K562 (cell line): Measurements from ENCODE around the gene CERS1. TPM values are rescaled to one million over a fixed set of nuclear protein-coding genes. Genes with fewer than 3 reads are reported as not detected.

ENCODE experiments used
- polyA plus RNA-seq, 8 experiments: library from polyadenylated mRNA; depleted of rRNA in 4 of 8; stranded (reverse) in 5 of 8; unstranded in 3 of 8; fragments of >200 nt; fragmentation: Nextera tagmentation in 2 of 8; fragmentation: Illumina TruSeq in 1 of 8; extraction: Ambion mirVana in 2 of 8; extraction: Trizol in 1 of 8; gene quantifications; 2 replicates each; pipeline versions ENCODE4 v1.2.1 to v1.2.3, GENCODE V29; 2011 to 2014; ENCODE audit warnings: inconsistent platforms in 1 of 8, missing spikeins in 1 of 8
- total RNA-seq, 7 experiments: library from RNA; depleted of rRNA in 6 of 7; stranded (reverse); fragments of >200 nt in 6 of 7; fragmentation: Illumina TruSeq in 2 of 7; extraction: Trizol in 2 of 7; gene quantifications; 2 replicates each; pipeline versions ENCODE4 v1.2.1 to v1.2.3, GENCODE V29; 2011 to 2021; ENCODE audit warnings: low replicate concordance in 1 of 7

The CERS1 gene
- total and polyA plus RNA-seq, 9 of the 15 experiments (the other 6 are each of a cell fraction or from before 2014, with no cell fraction given) = 0.33 to 1.5 (median 0.86) TPM; not detected in 2

Other genes with a start within 250 kb of the CERS1 start
Only the 7 nearest of the 10 such genes appear.
- not detected in 2 replicates for gene COMP, start 104.9 kb downstream of the CERS1 start, total RNA-seq (2014; rRNA removed)
- not detected in 2 replicates for gene COMP, start 104.9 kb downstream of the CERS1 start, total RNA-seq (2014; rRNA removed; fragmentation: Illumina TruSeq; extraction: Trizol)
- gene COMP, start 104.9 kb downstream of the CERS1 start, total RNA-seq (2015; rRNA removed; fragmentation: Illumina TruSeq; extraction: Trizol) = not detected in 2 replicates
- gene COMP, start 104.9 kb downstream of the CERS1 start, total RNA-seq (2021) = 0.07 TPM in 1 of 2 replicates, not detected in the other
- gene COMP, start 104.9 kb downstream of the CERS1 start, polyA plus RNA-seq (2011; rRNA removed) = not detected in 2 replicates
- gene COMP, start 104.9 kb downstream of the CERS1 start, polyA plus RNA-seq (2014; fragmentation: Illumina TruSeq; extraction: Trizol) = not detected in 2 replicates
- gene COMP, start 104.9 kb downstream of the CERS1 start, polyA plus RNA-seq (2014; fragmentation: Nextera tagmentation; extraction: Ambion mirVana) = not detected
- gene COMP, start 104.9 kb downstream of the CERS1 start, polyA plus RNA-seq (2014; rRNA removed) = not detected in 2 replicates
- gene UPF1, start 64.2 kb downstream of the CERS1 start, total RNA-seq (2014; rRNA removed) = 59.6 and 66.0 TPM in 2 replicates
- 24.6 and 27.9 TPM in 2 replicates for gene UPF1, start 64.2 kb downstream of the CERS1 start, total RNA-seq (2014; rRNA removed; fragmentation: Illumina TruSeq; extraction: Trizol)
- 27.8 and 31.1 TPM in 2 replicates for gene UPF1, start 64.2 kb downstream of the CERS1 start, total RNA-seq (2015; rRNA removed; fragmentation: Illumina TruSeq; extraction: Trizol)
- gene UPF1, start 64.2 kb downstream of the CERS1 start, total RNA-seq (2021) = 98.8 and 103 TPM in 2 replicates
- gene UPF1, start 64.2 kb downstream of the CERS1 start, polyA plus RNA-seq (2011; rRNA removed) = 21.5 and 44.9 TPM in 2 replicates
- 47.1 and 49.1 TPM in 2 replicates for gene UPF1, start 64.2 kb downstream of the CERS1 start, polyA plus RNA-seq (2014; fragmentation: Illumina TruSeq; extraction: Trizol)
- gene UPF1, start 64.2 kb downstream of the CERS1 start, polyA plus RNA-seq (2014; fragmentation: Nextera tagmentation; extraction: Ambion mirVana) = under 1 TPM; 0.34 to 0.71 TPM
- gene UPF1, start 64.2 kb downstream of the CERS1 start, polyA plus RNA-seq (2014; rRNA removed) = 36.5 and 40.7 TPM in 2 replicates
- gene COPE, start 23.2 kb upstream of the CERS1 start, total RNA-seq (2014; rRNA removed) = 239 and 305 TPM in 2 replicates
- gene COPE, start 23.2 kb upstream of the CERS1 start, total RNA-seq (2014; rRNA removed; fragmentation: Illumina TruSeq; extraction: Trizol) = 19.2 and 33.2 TPM in 2 replicates
- gene COPE, start 23.2 kb upstream of the CERS1 start, total RNA-seq (2015; rRNA removed; fragmentation: Illumina TruSeq; extraction: Trizol) = 130 and 147 TPM in 2 replicates
- gene COPE, start 23.2 kb upstream of the CERS1 start, total RNA-seq (2021) = 273 and 289 TPM in 2 replicates
- gene COPE, start 23.2 kb upstream of the CERS1 start, polyA plus RNA-seq (2011; rRNA removed) = 159 and 263 TPM in 2 replicates
- gene COPE, start 23.2 kb upstream of the CERS1 start, polyA plus RNA-seq (2014; fragmentation: Illumina TruSeq; extraction: Trizol) = 50.1 and 152 TPM in 2 replicates
- 10 to 100 TPM in 1 of 2 experiments, 1 to 10 TPM in 1; 5.8 to 18.3 TPM for gene COPE, start 23.2 kb upstream of the CERS1 start, polyA plus RNA-seq (2014; fragmentation: Nextera tagmentation; extraction: Ambion mirVana)
- 230 and 233 TPM in 2 replicates for gene COPE, start 23.2 kb upstream of the CERS1 start, polyA plus RNA-seq (2014; rRNA removed)
- 113 and 149 TPM in 2 replicates for gene DDX49, start 23.6 kb upstream of the CERS1 start, total RNA-seq (2014; rRNA removed)
- 26.2 and 45.7 TPM in 2 replicates for gene DDX49, start 23.6 kb upstream of the CERS1 start, total RNA-seq (2014; rRNA removed; fragmentation: Illumina TruSeq; extraction: Trizol)
- gene DDX49, start 23.6 kb upstream of the CERS1 start, total RNA-seq (2015; rRNA removed; fragmentation: Illumina TruSeq; extraction: Trizol) = 51.1 and 57.8 TPM in 2 replicates
- 78.9 and 88.6 TPM in 2 replicates for gene DDX49, start 23.6 kb upstream of the CERS1 start, total RNA-seq (2021)
- 35.6 and 43.2 TPM in 2 replicates for gene DDX49, start 23.6 kb upstream of the CERS1 start, polyA plus RNA-seq (2011; rRNA removed)
- gene DDX49, start 23.6 kb upstream of the CERS1 start, polyA plus RNA-seq (2014; fragmentation: Illumina TruSeq; extraction: Trizol) = 33.3 and 53.3 TPM in 2 replicates
- 1 to 10 TPM; 1.1 to 6.3 TPM for gene DDX49, start 23.6 kb upstream of the CERS1 start, polyA plus RNA-seq (2014; fragmentation: Nextera tagmentation; extraction: Ambion mirVana)
- 61.3 and 65.9 TPM in 2 replicates for gene DDX49, start 23.6 kb upstream of the CERS1 start, polyA plus RNA-seq (2014; rRNA removed)
- 4.2 and 6.8 TPM in 2 replicates for gene HOMER3, start 45.1 kb upstream of the CERS1 start, total RNA-seq (2014; rRNA removed)
- gene HOMER3, start 45.1 kb upstream of the CERS1 start, total RNA-seq (2014; rRNA removed; fragmentation: Illumina TruSeq; extraction: Trizol) = 1.2 and 1.3 TPM in 2 replicates
- 1.5 and 2.7 TPM in 2 replicates for gene HOMER3, start 45.1 kb upstream of the CERS1 start, total RNA-seq (2015; rRNA removed; fragmentation: Illumina TruSeq; extraction: Trizol)
- 3.4 and 4.1 TPM in 2 replicates for gene HOMER3, start 45.1 kb upstream of the CERS1 start, total RNA-seq (2021)
- gene HOMER3, start 45.1 kb upstream of the CERS1 start, polyA plus RNA-seq (2011; rRNA removed) = 5.1 and 10.3 TPM in 2 replicates
- 2.9 and 4.7 TPM in 2 replicates for gene HOMER3, start 45.1 kb upstream of the CERS1 start, polyA plus RNA-seq (2014; fragmentation: Illumina TruSeq; extraction: Trizol)
- not detected for gene HOMER3, start 45.1 kb upstream of the CERS1 start, polyA plus RNA-seq (2014; fragmentation: Nextera tagmentation; extraction: Ambion mirVana)
- 3.7 and 6.4 TPM in 2 replicates for gene HOMER3, start 45.1 kb upstream of the CERS1 start, polyA plus RNA-seq (2014; rRNA removed)
- gene SUGP2, start 137.4 kb upstream of the CERS1 start, total RNA-seq (2014; rRNA removed) = 50.6 and 61.7 TPM in 2 replicates
- gene SUGP2, start 137.4 kb upstream of the CERS1 start, total RNA-seq (2014; rRNA removed; fragmentation: Illumina TruSeq; extraction: Trizol) = 63.1 and 70.8 TPM in 2 replicates
- gene SUGP2, start 137.4 kb upstream of the CERS1 start, total RNA-seq (2015; rRNA removed; fragmentation: Illumina TruSeq; extraction: Trizol) = 60.5 and 61.8 TPM in 2 replicates
- 96.4 and 97.5 TPM in 2 replicates for gene SUGP2, start 137.4 kb upstream of the CERS1 start, total RNA-seq (2021)
- gene SUGP2, start 137.4 kb upstream of the CERS1 start, polyA plus RNA-seq (2011; rRNA removed) = 101 and 135 TPM in 2 replicates
- gene SUGP2, start 137.4 kb upstream of the CERS1 start, polyA plus RNA-seq (2014; fragmentation: Illumina TruSeq; extraction: Trizol) = 82.8 and 89.9 TPM in 2 replicates
- gene SUGP2, start 137.4 kb upstream of the CERS1 start, polyA plus RNA-seq (2014; fragmentation: Nextera tagmentation; extraction: Ambion mirVana) = 10 to 100 TPM; 13.1 to 22.6 TPM
- 93.0 and 120 TPM in 2 replicates for gene SUGP2, start 137.4 kb upstream of the CERS1 start, polyA plus RNA-seq (2014; rRNA removed)
- 93.4 and 116 TPM in 2 replicates for gene ARMC6, start 137.4 kb upstream of the CERS1 start, total RNA-seq (2014; rRNA removed)
- 25.9 and 40.9 TPM in 2 replicates for gene ARMC6, start 137.4 kb upstream of the CERS1 start, total RNA-seq (2014; rRNA removed; fragmentation: Illumina TruSeq; extraction: Trizol)
- 62.3 and 63.9 TPM in 2 replicates for gene ARMC6, start 137.4 kb upstream of the CERS1 start, total RNA-seq (2015; rRNA removed; fragmentation: Illumina TruSeq; extraction: Trizol)
- 69.2 and 73.4 TPM in 2 replicates for gene ARMC6, start 137.4 kb upstream of the CERS1 start, total RNA-seq (2021)
- gene ARMC6, start 137.4 kb upstream of the CERS1 start, polyA plus RNA-seq (2011; rRNA removed) = 38.1 and 47.1 TPM in 2 replicates
- 63.6 and 75.5 TPM in 2 replicates for gene ARMC6, start 137.4 kb upstream of the CERS1 start, polyA plus RNA-seq (2014; fragmentation: Illumina TruSeq; extraction: Trizol)
- gene ARMC6, start 137.4 kb upstream of the CERS1 start, polyA plus RNA-seq (2014; fragmentation: Nextera tagmentation; extraction: Ambion mirVana) = 1 to 10 TPM; 2.1 to 5.4 TPM
- 65.4 and 76.3 TPM in 2 replicates for gene ARMC6, start 137.4 kb upstream of the CERS1 start, polyA plus RNA-seq (2014; rRNA removed)